Measurements from ENCODE around the gene KATNA1.
"Not testable (repeated sequence)": the region's sequence is repeated elsewhere in the genome, so short reads cannot be mapped to it uniquely, and the experiment has no call there.

KATNA1 gene

GRCh38 chr6:149648148-149649145, at the start of gene KATNA1:
Gene KATNA1, minus strand, starts transcription at chr6:149648714. Its CDS starts 10,167 bp downstream, at chr6:149638547.
- in situ Hi-C loops (cut with MboI; ENCODE audit: low sequenced_read_pairs) = no loop called here

- in situ Hi-C loops (cut with MboI; ENCODE audit: low sequenced_read_pairs) = no loop called here
These were observed 49.7 kb upstream of the KATNA1 start for GRCh38 chr6:149698175-149698574.

- in situ Hi-C loops (cut with MboI; ENCODE audit: low sequenced_read_pairs) = no loop called here
These were observed 48.4 kb upstream of the KATNA1 start for GRCh38 chr6:149696901-149697300.

- in situ Hi-C loops (cut with MboI; ENCODE audit: low sequenced_read_pairs) = no loop called here
These were observed 46.4 kb upstream of the KATNA1 start for GRCh38 chr6:149694921-149695320.

GRCh38 chr6:149691201-149691600, 42.7 kb upstream of the KATNA1 start:
- in situ Hi-C loops (cut with MboI; ENCODE audit: low sequenced_read_pairs) = no loop called here

- in situ Hi-C loops (cut with MboI; ENCODE audit: low sequenced_read_pairs) = no loop called here
These were observed 37.7 kb upstream of the KATNA1 start for GRCh38 chr6:149686230-149686629.

GRCh38 chr6:149683256-149683859, 34.8 kb upstream of the KATNA1 start:
- in situ Hi-C loops (cut with MboI; ENCODE audit: low sequenced_read_pairs) = no loop called here

GRCh38 chr6:149681845-149682244, 33.3 kb upstream of the KATNA1 start:
- in situ Hi-C loops (cut with MboI; ENCODE audit: low sequenced_read_pairs) = not testable (repeated sequence)

- in situ Hi-C loops (cut with MboI; ENCODE audit: low sequenced_read_pairs) = no loop called here
These were observed 32.7 kb upstream of the KATNA1 start for GRCh38 chr6:149681209-149681608.

- in situ Hi-C loops (cut with MboI; ENCODE audit: low sequenced_read_pairs) = no loop called here
These were observed 32.0 kb upstream of the KATNA1 start for GRCh38 chr6:149680503-149680902.

- in situ Hi-C loops (cut with MboI; ENCODE audit: low sequenced_read_pairs) = not testable (repeated sequence)
These were observed 23.8 kb upstream of the KATNA1 start for GRCh38 chr6:149672265-149672664.

GRCh38 chr6:149660028-149660427, 11.5 kb upstream of the KATNA1 start:
- in situ Hi-C loops (cut with MboI; ENCODE audit: low sequenced_read_pairs) = no loop called here

GRCh38 chr6:149657441-149657840, 8.9 kb upstream of the KATNA1 start:
- in situ Hi-C loops (cut with MboI; ENCODE audit: low sequenced_read_pairs) = no loop called here

GRCh38 chr6:149651056-149651455, 2.5 kb upstream of the KATNA1 start:
- in situ Hi-C loops (cut with MboI; ENCODE audit: low sequenced_read_pairs) = no loop called here

GRCh38 chr6:149646599-149646998, 1.9 kb downstream of the KATNA1 start:
- in situ Hi-C loops (cut with MboI; ENCODE audit: low sequenced_read_pairs) = no loop called here

- in situ Hi-C loops (cut with MboI; ENCODE audit: low sequenced_read_pairs) = no loop called here
These were observed 5.5 kb downstream of the KATNA1 start for GRCh38 chr6:149642829-149643580.

GRCh38 chr6:149636124-149636523, 12.4 kb downstream of the KATNA1 start:
- in situ Hi-C loops (cut with MboI; ENCODE audit: low sequenced_read_pairs) = no loop called here

- in situ Hi-C loops (cut with MboI; ENCODE audit: low sequenced_read_pairs) = no loop called here
These were observed 14.2 kb downstream of the KATNA1 start for GRCh38 chr6:149634315-149634714.

- in situ Hi-C loops (cut with MboI; ENCODE audit: low sequenced_read_pairs) = no loop called here
These were observed 19.5 kb downstream of the KATNA1 start for GRCh38 chr6:149628875-149629510.

GRCh38 chr6:149627672-149628071, 20.8 kb downstream of the KATNA1 start:
- in situ Hi-C loops (cut with MboI; ENCODE audit: low sequenced_read_pairs) = no loop called here

- in situ Hi-C loops (cut with MboI; ENCODE audit: low sequenced_read_pairs) = no loop called here
These were observed 32.7 kb downstream of the KATNA1 start for GRCh38 chr6:149615805-149616204.

Measured in HL-60/S4 treated with phorbol 12-myristate 13-acetate at 8.2 ng/mL for 4 days and 3 days (cell line).